Psoas muscle (tissue), 8 donors: ENCODE measurements around the gene ROR2. TPM values are rescaled to one million over a fixed set of nuclear protein-coding genes. Genes with fewer than 3 reads are reported as not detected.

Experiments
- ATAC-seq, 4 donors: fragments of 200-7000 bp; cut with Tn5 transposase; one replicate each; pipeline ENCODE4 v1.9.1; 2020; ENCODE audit warnings: moderate library complexity in 3 of 4, mild to moderate bottlenecking in 2 of 4
- DNase-seq, 2 donors: peaks; one replicate each; pipeline ENCODE4 v3.0.0-alpha.2; 2020
- H3K27ac ChIP-seq: fragments of 200-600 bp; one replicate; pipeline ENCODE4 v1.8.0; 2022
- H3K27me3 ChIP-seq, 3 donors: fragments of 200-600 bp in 1 of 3; one replicate each; pipeline versions ENCODE4 v1.6.1 to v1.8.0; 2013 to 2022; ENCODE audit warnings: low read length in 2 of 3, mild to moderate bottlenecking in 2 of 3, moderate library complexity in 1 of 3; ENCODE audit not compliant: insufficient read depth in 3 of 3
- H3K36me3 ChIP-seq, 2 donors: fragments of 200-600 bp in 1 of 2; one replicate each; pipeline versions ENCODE4 v1.6.1 to v1.8.0; 2013 to 2022; ENCODE audit warnings: low read depth in 1 of 2, mild to moderate bottlenecking in 1 of 2, moderate library complexity in 1 of 2; ENCODE audit not compliant: insufficient read depth in 1 of 2
- H3K4me1 ChIP-seq: fragments of 200-600 bp; one replicate; pipeline ENCODE4 v1.8.0; 2022
- H3K4me3 ChIP-seq: fragments of 200-600 bp; one replicate; pipeline ENCODE4 v1.8.0; 2022; ENCODE audit warnings: mild to moderate bottlenecking
- H3K9me3 ChIP-seq: fragments of 200-600 bp; one replicate; pipeline ENCODE4 v1.8.0; 2022
- CTCF ChIP-seq: fragments of 200-600 bp; IDR thresholded peaks from one replicate; pipeline ENCODE4 v1.8.0; 2022; ENCODE audit warnings: antibody characterized with exemption
- WGBS, 3 donors: extraction: QIAGEN DNeasy Blood & Tissue Kit; methylation state at CpG; one replicate each; pipeline versions ENCODE4 v1.1.6 to v1.1.7; 2013; 5-methylcytosine and 5-hydroxymethylcytosine counted together
- intact Hi-C, 2 donors: fragments of 100-400 bp; cut with DNase I; formaldehyde crosslinking; loops; one replicate each; pipeline versions ENCODE4 v1.11.0 to v1.14.2; 2022
- polyA plus RNA-seq, 3 donors: library from polyadenylated mRNA; stranded (reverse); fragments of 200-250 nt; gene quantifications; one replicate each; pipeline ENCODE4 v1.2.3, GENCODE V29; 2013
- total RNA-seq, 4 donors: library from RNA; stranded (reverse); fragmentation: NEBNext Ultra II Directional in 2 of 4; extraction: Animal tissue kit (Norgen Biotek cat#: 25700) in 2 of 4; gene quantifications; one replicate each; pipeline versions ENCODE4 v1.2.1 to v1.2.4, GENCODE V29; 2021 to 2023
- donor health status: healthy with polysubstance abuse.
- donor health status: DM: no; HTN: no; CAD: no; lungs with moderate emphysema.
- donor health status: Bipolar disorder and iron deficiency.
- donor health status: healthy.
- donor health status: DM: yes; HTN: yes; CAD: no.
- donor health status: DM: no; HTN: no; CAD: no.
- donor health status: DM: no; HTN: no; CAD: no.
- donor health status: DM: yes; HTN: yes; CAD: no.

Gene ROR2
- total and polyA plus RNA-seq, 7 donors, result 0.05 to 0.52 (median 0.15) TPM

GRCh38 chr9:91611582-91611981, 338.4 kb downstream of the ROR2 start:
- no peaks in the 10 kb centered on the region for H3K4me1 ChIP-seq
- peaks cover 0 to 2% (median 0%) of the 10 kb centered on the region in 3 donors for H3K27me3 ChIP-seq
- H3K36me3 ChIP-seq, result no peaks in the 10 kb centered on the region
- intact Hi-C loops, result no loop called here
- ATAC-seq (no peak), DNase-seq (no peak)
- no peaks in the 10 kb centered on the region for H3K9me3 ChIP-seq
- no peak overlapping the region for H3K4me3 ChIP-seq
- TF ChIP-seq CTCF, result no peak
- H3K27ac ChIP-seq, result no peak overlapping the region
- 54 to 57% (median 56%) methylated on average over 5 of the region's 5 CpGs for WGBS, 3 donors

GRCh38 chr9:91606255-91606995, 343.6 kb downstream of the ROR2 start:
- no peak for TF ChIP-seq CTCF
- ATAC-seq (no peak), DNase-seq (no peak)
- H3K27ac ChIP-seq, result no peak overlapping the region
- no peaks in the 10 kb centered on the region for H3K4me1 ChIP-seq
- H3K27me3 ChIP-seq, result peaks cover 0 to 5% (median 2%) of the 10 kb centered on the region in 3 donors
- H3K4me3 ChIP-seq, result no peak overlapping the region
- intact Hi-C loops, result no loop called here
- H3K36me3 ChIP-seq, result no peaks in the 10 kb centered on the region
- WGBS, 3 donors, result 76 to 81% (median 78%) methylated on average over 2 of the region's 2 CpGs
- H3K9me3 ChIP-seq, result no peaks in the 10 kb centered on the region

GRCh38 chr9:91604451-91605179, 345.4 kb downstream of the ROR2 start:
- no peak for TF ChIP-seq CTCF
- no peaks in the 10 kb centered on the region for H3K36me3 ChIP-seq
- no peak overlapping the region for H3K27ac ChIP-seq
- WGBS, 3 donors, result 79 to 83% (median 83%) methylated on average over 3 of the region's 3 CpGs
- H3K4me1 ChIP-seq, result no peaks in the 10 kb centered on the region
- ATAC-seq (no peak), DNase-seq (no peak)
- intact Hi-C loops, result no loop called here
- no peaks in the 10 kb centered on the region for H3K9me3 ChIP-seq
- H3K27me3 ChIP-seq, result peaks cover 0 to 5% (median 2%) of the 10 kb centered on the region in 3 donors
- no peak overlapping the region for H3K4me3 ChIP-seq

GRCh38 chr9:91603932-91604331, 346.1 kb downstream of the ROR2 start:
- Histone ChIP-seq H3K27me3 (peaks cover 0 to 5% (median 0%) of the 10 kb centered on the region in 3 donors), H3K4me3 (no peak overlapping the region), H3K36me3 (no peaks in the 10 kb centered on the region), H3K4me1 (no peaks in the 10 kb centered on the region), H3K27ac (no peak overlapping the region), H3K9me3 (no peaks in the 10 kb centered on the region)
- intact Hi-C loops, result no loop called here
- DNase-seq, result no peak
- TF ChIP-seq CTCF, result no peak
- no peak for ATAC-seq
- 76 to 81% (median 77%) methylated on average over 3 of the region's 3 CpGs for WGBS, 3 donors
